Skeletal muscle tissue (tissue), 4 donors: ENCODE measurements around the gene DIP2C. TPM values are rescaled to one million over a fixed set of nuclear protein-coding genes. Genes with fewer than 3 reads are reported as not detected.

ENCODE experiments used
- H3K27ac ChIP-seq: one replicate; pipeline ENCODE4 v1.7.0; 2013; ENCODE audit warnings: mild to moderate bottlenecking, low read depth, low read length, inconsistent platforms
- H3K27me3 ChIP-seq, 3 donors: one replicate each; pipeline ENCODE4 v1.7.0; 2013; ENCODE audit warnings: low read length in 3 of 3; ENCODE audit not compliant: control insufficient read depth in 3 of 3, insufficient read depth in 3 of 3
- H3K36me3 ChIP-seq, 3 donors: one replicate each; pipeline ENCODE4 v1.7.0; 2013; ENCODE audit warnings: low read length in 3 of 3; ENCODE audit not compliant: control insufficient read depth in 3 of 3, insufficient read depth in 3 of 3
- H3K4me1 ChIP-seq, 3 donors: one replicate each; pipeline ENCODE4 v1.7.0; 2013; ENCODE audit warnings: low read length in 3 of 3, mild to moderate bottlenecking in 3 of 3; ENCODE audit not compliant: control insufficient read depth in 3 of 3, insufficient read depth in 3 of 3
- H3K4me3 ChIP-seq, 3 donors: one replicate each; pipeline ENCODE4 v1.7.0; 2013; ENCODE audit warnings: low read length in 3 of 3
- H3K9ac ChIP-seq, 3 donors: one replicate each; pipeline ENCODE4 v1.7.0; 2013; ENCODE audit warnings: low read length in 3 of 3, mild to moderate bottlenecking in 3 of 3, moderate library complexity in 2 of 3, low read depth in 1 of 3
- H3K9me3 ChIP-seq, 3 donors: one replicate each; pipeline ENCODE4 v1.7.0; 2013; ENCODE audit warnings: low read length in 3 of 3; ENCODE audit not compliant: control insufficient read depth in 3 of 3
- total RNA-seq: library from RNA; depleted of rRNA; stranded (reverse); fragments of >200 nt; gene quantifications from one replicate; pipeline ENCODE4 v1.2.3, GENCODE V29; 2014
- donor health status: Osteomylitis.

The DIP2C gene
- total RNA-seq, 1 donor from 2014 or later = 18.8 TPM

DNA sequence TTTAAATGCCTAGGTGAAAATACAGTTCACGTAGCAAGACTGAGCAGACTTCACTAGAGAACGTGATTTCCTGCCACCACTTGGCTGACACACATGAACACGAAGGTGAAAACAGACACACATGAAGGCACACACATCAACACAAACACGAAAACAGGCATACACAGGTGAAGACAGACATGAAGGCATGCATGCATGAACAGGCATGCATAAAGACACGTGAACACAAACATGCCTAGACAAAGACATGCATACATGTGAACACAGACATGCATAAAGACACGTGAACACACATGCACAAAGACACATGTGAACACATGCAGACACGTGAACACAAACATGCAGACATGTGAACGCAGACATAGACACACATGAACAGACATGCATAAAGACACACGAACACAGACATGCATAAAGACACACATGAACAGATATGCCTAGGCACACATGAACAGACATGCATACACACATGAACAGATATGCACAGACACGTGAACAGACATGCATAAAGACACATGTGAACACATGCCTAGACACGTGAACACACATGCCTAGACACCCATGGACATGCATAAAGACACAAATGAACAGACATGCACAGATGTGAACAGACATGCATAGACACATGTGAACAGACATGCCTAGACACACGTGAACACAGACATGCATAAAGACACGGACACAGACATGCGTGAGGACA is 311.1 kb downstream of the DIP2C start:
- Histone ChIP-seq H3K9ac (no peak overlapping the region), H3K9me3 (no peaks in the 10 kb centered on the region), H3K4me1 (peaks cover 0 to 6% (median 3%) of the 10 kb centered on the region in 3 donors), H3K27ac (no peak overlapping the region), H3K27me3 (no peaks in the 10 kb centered on the region), H3K4me3 (no peak overlapping the region), H3K36me3 (peaks cover 15 to 45% (median 40%) of the 10 kb centered on the region in 3 donors)

GRCh38 chr10:377228-377627 is 312.2 kb downstream of the DIP2C start:
- Histone ChIP-seq H3K27ac (no peak overlapping the region), H3K36me3 (peaks cover 12 to 37% (median 28%) of the 10 kb centered on the region in 3 donors), H3K4me1 (peaks cover 3 to 6% (median 5%) of the 10 kb centered on the region in 3 donors), H3K9ac (no peak overlapping the region), H3K4me3 (no peak overlapping the region), H3K27me3 (no peaks in the 10 kb centered on the region), H3K9me3 (no peaks in the 10 kb centered on the region)

DNA sequence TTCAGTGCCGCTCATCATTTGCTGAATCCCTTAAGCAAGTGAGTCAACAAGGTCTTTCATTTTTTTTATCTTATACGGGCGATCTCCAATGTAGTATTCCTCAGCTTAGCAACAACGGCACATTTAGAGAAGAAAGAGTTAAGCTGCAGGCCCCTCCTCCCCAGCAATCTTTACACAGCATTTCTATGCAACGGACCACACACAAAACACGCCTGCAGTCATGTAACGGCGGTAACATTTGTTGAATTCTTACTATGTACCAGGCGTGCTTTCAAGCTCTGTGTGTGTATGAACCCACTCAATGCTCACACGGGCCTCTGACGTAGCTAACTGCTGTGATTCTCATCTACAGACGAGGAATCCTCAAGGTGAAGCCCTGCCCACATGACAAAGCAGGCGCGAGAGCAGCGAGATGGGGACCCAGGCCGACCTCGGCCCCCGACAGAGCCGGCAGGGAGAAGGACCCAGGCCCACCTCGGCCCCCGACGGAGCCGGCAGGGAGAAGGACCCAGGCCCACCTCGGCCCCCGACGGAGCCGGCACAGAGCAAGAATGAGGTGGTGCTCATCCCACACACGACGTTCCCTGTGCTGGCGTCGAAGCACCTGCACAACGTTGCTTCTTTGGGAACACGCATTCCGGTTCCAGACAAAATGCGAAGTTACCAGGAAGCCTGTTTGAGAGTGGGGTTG is 313.5 kb downstream of the DIP2C start:
- Histone ChIP-seq H3K4me3 (no peak overlapping the region), H3K36me3 (peaks cover 8 to 24% (median 17%) of the 10 kb centered on the region in 3 donors)

DNA sequence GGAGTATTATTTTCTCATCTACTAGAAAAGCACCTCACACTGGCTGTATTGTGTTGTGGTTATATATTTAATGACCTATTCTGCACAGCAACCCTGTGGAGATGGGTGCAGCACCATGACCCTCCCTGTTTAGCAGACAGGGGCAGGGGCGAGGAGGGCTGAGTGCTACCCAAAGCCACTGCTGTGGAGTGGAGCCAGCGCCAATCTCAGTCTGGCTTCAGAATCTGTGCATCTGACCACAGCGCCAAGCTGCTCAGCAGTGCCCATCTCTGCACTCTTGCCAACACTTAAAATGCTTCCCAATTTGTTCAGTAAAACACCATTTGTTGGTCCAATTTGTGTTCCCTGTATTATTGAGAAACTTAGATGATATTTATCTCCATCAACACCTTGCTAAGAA is 315.1 kb downstream of the DIP2C start:
- Histone ChIP-seq H3K36me3 (peaks cover 8 to 15% (median 14%) of the 10 kb centered on the region in 3 donors), H3K4me1 (peaks cover 3 to 14% (median 5%) of the 10 kb centered on the region in 3 donors), H3K4me3 (no peak overlapping the region), H3K9me3 (no peaks in the 10 kb centered on the region), H3K27ac (no peak overlapping the region), H3K9ac (no peak overlapping the region), H3K27me3 (no peaks in the 10 kb centered on the region)

More for the DNA sequence above, 313.5 kb downstream of the DIP2C start:
- Histone ChIP-seq H3K27ac (no peak overlapping the region), H3K9me3 (no peaks in the 10 kb centered on the region), H3K9ac (no peak overlapping the region), H3K4me1 (peaks cover 3 to 6% (median 5%) of the 10 kb centered on the region in 3 donors), H3K27me3 (no peaks in the 10 kb centered on the region)

- H3K27me3 ChIP-seq = no peaks in the 10 kb centered on the region
- H3K9me3 ChIP-seq = no peaks in the 10 kb centered on the region
- peaks cover 12 to 19% (median 17%) of the 10 kb centered on the region in 3 donors for H3K36me3 ChIP-seq
- H3K27ac ChIP-seq = no peak overlapping the region
- H3K4me1 ChIP-seq = peaks cover 3 to 14% (median 5%) of the 10 kb centered on the region in 3 donors
- H3K4me3 ChIP-seq = no peak overlapping the region
- no peak overlapping the region for H3K9ac ChIP-seq
Measured at GRCh38 chr10:373526-374309, 315.8 kb downstream of the DIP2C start.

- peaks cover 16 to 21% (median 17%) of the 10 kb centered on the region in 3 donors for H3K36me3 ChIP-seq
- no peak overlapping the region for H3K9ac ChIP-seq
- no peak overlapping the region for H3K4me3 ChIP-seq
- no peaks in the 10 kb centered on the region for H3K9me3 ChIP-seq
- H3K4me1 ChIP-seq = peaks cover 3 to 14% (median 5%) of the 10 kb centered on the region in 3 donors
- H3K27ac ChIP-seq = no peak overlapping the region
- no peaks in the 10 kb centered on the region for H3K27me3 ChIP-seq
Measured at GRCh38 chr10:373015-373414, 316.5 kb downstream of the DIP2C start.

DNA sequence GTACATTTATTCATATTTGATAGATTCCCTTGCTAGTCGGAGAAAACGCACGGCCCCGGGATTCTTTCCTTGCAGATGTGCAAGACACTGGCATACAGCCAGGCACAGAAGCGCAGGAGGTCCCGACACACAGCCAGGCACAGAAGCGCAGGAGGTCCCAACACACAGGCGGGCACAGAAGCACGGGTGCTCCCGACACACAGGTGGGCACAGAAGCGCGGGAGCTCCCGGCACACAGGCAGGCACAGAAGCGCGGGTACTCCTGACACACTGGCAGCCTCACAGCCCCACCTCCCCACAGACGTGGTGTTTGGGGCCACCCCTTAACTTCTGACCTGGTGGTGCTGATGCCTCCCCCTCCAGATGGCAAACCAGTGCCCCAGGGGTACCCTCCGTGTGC is 316.9 kb downstream of the DIP2C start:
- Histone ChIP-seq H3K36me3 (peaks cover 17 to 22% (median 17%) of the 10 kb centered on the region in 3 donors), H3K9ac (no peak overlapping the region)

GRCh38 chr10:371515-371914 is 318.0 kb downstream of the DIP2C start:
- Histone ChIP-seq H3K4me1 (peaks cover 3 to 14% (median 5%) of the 10 kb centered on the region in 3 donors), H3K9ac (no peak overlapping the region), H3K36me3 (peaks cover 21 to 28% (median 24%) of the 10 kb centered on the region in 3 donors), H3K9me3 (no peaks in the 10 kb centered on the region), H3K27ac (no peak overlapping the region), H3K27me3 (no peaks in the 10 kb centered on the region), H3K4me3 (no peak overlapping the region)

More for the DNA sequence above, 316.9 kb downstream of the DIP2C start:
- Histone ChIP-seq H3K4me3 (no peak overlapping the region), H3K27me3 (no peaks in the 10 kb centered on the region), H3K27ac (no peak overlapping the region), H3K9me3 (no peaks in the 10 kb centered on the region), H3K4me1 (peaks cover 3 to 14% (median 5%) of the 10 kb centered on the region in 3 donors)

- H3K27ac ChIP-seq = no peak overlapping the region
- peaks cover 27 to 37% (median 30%) of the 10 kb centered on the region in 3 donors for H3K36me3 ChIP-seq
- H3K9ac ChIP-seq = no peak overlapping the region
- peaks cover 3 to 14% (median 5%) of the 10 kb centered on the region in 3 donors for H3K4me1 ChIP-seq
- H3K4me3 ChIP-seq = no peak overlapping the region
- no peaks in the 10 kb centered on the region for H3K9me3 ChIP-seq
- H3K27me3 ChIP-seq = no peaks in the 10 kb centered on the region
Measured at GRCh38 chr10:370449-370825, 319.0 kb downstream of the DIP2C start.
